ENCODE measurements around the gene PDPK1. TPM values are rescaled to one million over a fixed set of nuclear protein-coding genes. Genes with fewer than 3 reads are reported as not detected.

Gene PDPK1
- 10 to 100 TPM; 52.1 to 67.7 TPM for total RNA-seq

- H3K4me3 Mint-ChIP-seq: peak within 1 kb of the TSS; percentile 89
- no peaks in the 10 kb centered on the region for H3K9me3 Mint-ChIP-seq
- H3K27ac Mint-ChIP-seq: peak within 1 kb of the TSS; percentile 84
- peaks cover 35% of the 10 kb centered on the region for H3K36me3 Mint-ChIP-seq (ENCODE audit: low read depth)
- ATAC-seq (replicated peaks): peak; percentile 90
- peaks cover 23% of the 10 kb centered on the region for H3K4me1 Mint-ChIP-seq
- H3K27me3 Mint-ChIP-seq: no peaks in the 10 kb centered on the region
Observed at GRCh38 chr16:2537451-2538379, at the start of gene PDPK1. Gene PDPK1 (plus strand): TSS chr16:2538021. CDS start chr16:2538113, 92 bp downstream.

GRCh38 chr16:2489581-2489980 is 48.2 kb upstream of the PDPK1 start:
- Mint-ChIP-seq H3K4me1 (peaks cover 13% of the 10 kb centered on the region), H3K27ac (no peak overlapping the region), H3K27me3 (no peaks in the 10 kb centered on the region), H3K36me3 (ENCODE audit: low read depth) (no peaks in the 10 kb centered on the region), H3K4me3 (no peak overlapping the region), H3K9me3 (no peaks in the 10 kb centered on the region)
- no peak for ATAC-seq (replicated peaks)

GRCh38 chr16:2490190-2491105 is 47.4 kb upstream of the PDPK1 start:
- peaks cover 12% of the 10 kb centered on the region for H3K4me1 Mint-ChIP-seq
- H3K27me3 Mint-ChIP-seq: no peaks in the 10 kb centered on the region
- H3K27ac Mint-ChIP-seq: no peak overlapping the region
- H3K4me3 Mint-ChIP-seq: no peak overlapping the region
- no peaks in the 10 kb centered on the region for H3K36me3 Mint-ChIP-seq (ENCODE audit: low read depth)
- no peaks in the 10 kb centered on the region for H3K9me3 Mint-ChIP-seq
- ATAC-seq (replicated peaks): no peak

GRCh38 chr16:2492292-2492691 is 45.5 kb upstream of the PDPK1 start:
- peaks cover 1% of the 10 kb centered on the region for H3K36me3 Mint-ChIP-seq (ENCODE audit: low read depth)
- H3K4me3 Mint-ChIP-seq: no peak overlapping the region
- no peaks in the 10 kb centered on the region for H3K27me3 Mint-ChIP-seq
- no peak overlapping the region for H3K27ac Mint-ChIP-seq
- peaks cover 4% of the 10 kb centered on the region for H3K4me1 Mint-ChIP-seq
- H3K9me3 Mint-ChIP-seq: no peaks in the 10 kb centered on the region
- ATAC-seq (replicated peaks): no peak

- Mint-ChIP-seq H3K4me3 (no peak overlapping the region), H3K4me1 (no peaks in the 10 kb centered on the region), H3K27me3 (no peaks in the 10 kb centered on the region), H3K9me3 (no peaks in the 10 kb centered on the region), H3K36me3 (ENCODE audit: low read depth) (peaks cover 9% of the 10 kb centered on the region), H3K27ac (no peak overlapping the region)
- ATAC-seq (replicated peaks): no peak
Observed at GRCh38 chr16:2493605-2494004, 44.2 kb upstream of the PDPK1 start.

- H3K36me3 Mint-ChIP-seq (ENCODE audit: low read depth): peaks cover 9% of the 10 kb centered on the region
- H3K4me1 Mint-ChIP-seq: no peaks in the 10 kb centered on the region
- no peak overlapping the region for H3K4me3 Mint-ChIP-seq
- no peak overlapping the region for H3K27ac Mint-ChIP-seq
- no peaks in the 10 kb centered on the region for H3K27me3 Mint-ChIP-seq
- H3K9me3 Mint-ChIP-seq: no peaks in the 10 kb centered on the region
- ATAC-seq (replicated peaks): no peak
Observed at GRCh38 chr16:2494616-2495015, 43.2 kb upstream of the PDPK1 start.

- Mint-ChIP-seq H3K4me1 (no peaks in the 10 kb centered on the region), H3K9me3 (no peaks in the 10 kb centered on the region), H3K27ac (no peak overlapping the region), H3K36me3 (ENCODE audit: low read depth) (peaks cover 9% of the 10 kb centered on the region), H3K4me3 (no peak overlapping the region), H3K27me3 (no peaks in the 10 kb centered on the region)
- no peak for ATAC-seq (replicated peaks)
Observed at GRCh38 chr16:2495041-2495440, 42.8 kb upstream of the PDPK1 start.

- Mint-ChIP-seq H3K4me3 (no peak overlapping the region), H3K4me1 (no peaks in the 10 kb centered on the region), H3K27me3 (no peaks in the 10 kb centered on the region), H3K27ac (no peak overlapping the region), H3K9me3 (no peaks in the 10 kb centered on the region), H3K36me3 (ENCODE audit: low read depth) (peaks cover 9% of the 10 kb centered on the region)
- ATAC-seq (replicated peaks): no peak
Observed at GRCh38 chr16:2496223-2497115, 41.4 kb upstream of the PDPK1 start.

GRCh38 chr16:2497116-2497630 is 40.6 kb upstream of the PDPK1 start:
- Mint-ChIP-seq H3K27me3 (no peaks in the 10 kb centered on the region), H3K36me3 (ENCODE audit: low read depth) (peaks cover 9% of the 10 kb centered on the region), H3K4me1 (no peaks in the 10 kb centered on the region), H3K27ac (no peak overlapping the region), H3K9me3 (no peaks in the 10 kb centered on the region), H3K4me3 (no peak overlapping the region)
- no peak for ATAC-seq (replicated peaks)

- Mint-ChIP-seq H3K36me3 (ENCODE audit: low read depth) (peaks cover 9% of the 10 kb centered on the region), H3K27me3 (no peaks in the 10 kb centered on the region), H3K4me1 (no peaks in the 10 kb centered on the region), H3K9me3 (no peaks in the 10 kb centered on the region), H3K27ac (no peak overlapping the region), H3K4me3 (no peak overlapping the region)
- ATAC-seq (replicated peaks): no peak
Observed at GRCh38 chr16:2497695-2498484, 39.9 kb upstream of the PDPK1 start.

GRCh38 chr16:2498531-2499253 is 39.1 kb upstream of the PDPK1 start:
- Mint-ChIP-seq H3K9me3 (no peaks in the 10 kb centered on the region), H3K27ac (no peak overlapping the region), H3K4me3 (no peak overlapping the region), H3K36me3 (ENCODE audit: low read depth) (peaks cover 9% of the 10 kb centered on the region), H3K4me1 (no peaks in the 10 kb centered on the region), H3K27me3 (no peaks in the 10 kb centered on the region)
- ATAC-seq (replicated peaks): no peak

- Mint-ChIP-seq H3K4me1 (no peaks in the 10 kb centered on the region), H3K36me3 (ENCODE audit: low read depth) (peaks cover 9% of the 10 kb centered on the region), H3K9me3 (no peaks in the 10 kb centered on the region), H3K27ac (no peak overlapping the region), H3K27me3 (no peaks in the 10 kb centered on the region), H3K4me3 (no peak overlapping the region)
- no peak for ATAC-seq (replicated peaks)
Observed at GRCh38 chr16:2499454-2499853, 38.4 kb upstream of the PDPK1 start.

Measured in activated T-helper 17 cell treated with anti-CD3 and anti-CD28 coated beads, Interleukin-2, amount 50 U/mL, for 72 hours (primary cell).